GM23338 (cell line): ENCODE results near the gene EVC.

Experiments used
- CTCF ChIP-seq, 2 experiments: fragments of 200-600 bp in 1 of 2; sonication (generic) in 1 of 2; conservative IDR thresholded peaks; 2 replicates each; pipeline versions ENCODE4 v1.5.1 to v1.6.1; 2016 to 2017; ENCODE audit warnings: antibody characterized with exemption in 2 of 2, low read depth in 2 of 2, mild to moderate bottlenecking in 2 of 2, moderate library complexity in 1 of 2
- EZH2 ChIP-seq: fragments of 200-600 bp; sonication (generic); IDR thresholded peaks from one replicate; pipeline ENCODE4 v1.8.0; 2017; ENCODE audit warnings: antibody characterized with exemption, mild to moderate bottlenecking, low read depth; ENCODE audit not compliant: unreplicated experiment
- POLR2AphosphoS5 ChIP-seq: IDR thresholded peaks from 2 replicates; pipeline ENCODE4 v1.6.1; 2016; ENCODE audit warnings: antibody characterized with exemption, low read depth
- REST ChIP-seq: IDR thresholded peaks from one replicate; pipeline ENCODE4 v1.6.1; 2018; ENCODE audit warnings: antibody characterized with exemption; ENCODE audit not compliant: unreplicated experiment
- ZNF331 ChIP-seq: fragments of 250-450 bp; sonication (Bioruptor Pico); IDR thresholded peaks from 2 replicates; pipeline ENCODE4 v1.5.0; 2020; ENCODE audit warnings: low read depth, mild to moderate bottlenecking, moderate library complexity

GRCh38 chr4:5718411-5718810, 7.4 kb downstream of the EVC start:
- TF ChIP-seq EZH2 = no peak
- TF ChIP-seq POLR2AphosphoS5 = no peak
- no peak for TF ChIP-seq CTCF (conservative IDR thresholded peaks at IDR 0.05; ENCODE audit: low read depth in 2 of 2)
- TF ChIP-seq REST = no peak
- no peak for TF ChIP-seq ZNF331 (CRISPR knock-in tag)
